Measurements from ENCODE around the gene ESR1. TPM values are rescaled to one million over a fixed set of nuclear protein-coding genes. Genes with fewer than 3 reads are reported as not detected.

Gene ESR1
- total RNA-seq, 2 experiments from 2014 or later = 0.06 TPM; not detected in 1

DNA sequence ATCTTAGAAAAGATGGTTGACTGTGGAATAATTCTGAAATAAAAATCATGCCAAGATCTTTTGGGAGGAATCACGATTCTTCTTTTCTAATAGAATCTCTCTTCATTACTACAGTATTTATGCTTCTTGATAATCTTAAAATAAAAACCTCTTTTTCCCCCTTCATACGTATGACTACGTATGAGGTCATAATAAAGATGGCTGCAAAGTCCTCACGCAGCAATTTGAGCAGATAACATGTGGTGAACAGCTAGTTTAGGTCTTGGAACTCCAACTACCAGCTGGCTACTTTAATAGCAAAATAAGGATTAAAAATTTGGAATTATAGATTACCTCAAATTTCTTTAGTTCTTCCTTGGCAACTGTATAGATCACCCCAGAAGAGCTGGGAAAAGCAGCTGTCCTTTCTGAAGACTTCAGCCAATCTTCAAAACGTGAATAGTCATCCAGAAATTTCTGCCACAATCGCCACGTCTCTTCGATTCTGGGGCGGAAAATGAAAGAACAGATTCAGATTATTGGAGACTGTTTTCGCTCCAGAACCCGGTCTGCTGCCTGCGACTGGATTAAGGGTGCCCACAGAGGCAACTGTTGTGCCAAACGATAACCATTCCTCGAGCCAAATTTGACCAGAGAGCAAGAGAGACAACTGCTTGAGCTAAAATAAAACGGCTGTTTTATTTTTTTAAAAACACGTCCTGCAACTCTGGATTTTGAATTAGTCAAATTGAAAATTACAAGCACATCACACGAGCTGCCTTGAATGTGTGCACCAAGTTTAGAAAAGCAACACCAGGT, 347.3 kb downstream of the ESR1 start:
- Histone ChIP-seq H3K9me2 (ENCODE audit: insufficient read depth, low read length) (no peaks in the 10 kb centered on the region), H3K9me3 (ENCODE audit: low read length) (no peaks in the 10 kb centered on the region), H3K27ac (ENCODE audit: low read depth, low read length, poor library complexity, severe bottlenecking) (no peak overlapping the region), H4K20me1 (ENCODE audit: insufficient read depth, low read length) (no peaks in the 10 kb centered on the region), H3K4me2 (ENCODE audit: low read length) (no peak overlapping the region), H3K4me3 (ENCODE audit: low read depth, low read length, poor library complexity, severe bottlenecking) (no peak overlapping the region), H3K4me1 (ENCODE audit: insufficient read depth, low read length, poor library complexity, severe bottlenecking) (no peaks in the 10 kb centered on the region), H3K36me3 (ENCODE audit: insufficient read depth, low read length) (peaks cover 81% of the 10 kb centered on the region), H2AFZ (ENCODE audit: low read length) (no peak overlapping the region), H3K79me2 (ENCODE audit: insufficient read depth, low read depth, low read length) (no peaks in the 10 kb centered on the region)
- ChIA-PET CTCF (ENCODE audit: unreplicated experiment) (no interaction called here), POLR2A (interaction anchor here (1.0 to 1.1 kb wide), 2 partner anchors 20 to 147 kb away, joined by 3 read pairs; no protein-coding TSS in a partner anchor)
- TF ChIP-seq EZH2phosphoT487 (IDR thresholded peaks at IDR 0.05; ENCODE audit: borderline replicate concordance, low read depth, low read length) = no peak
- TF ChIP-seq, protein P1, sequence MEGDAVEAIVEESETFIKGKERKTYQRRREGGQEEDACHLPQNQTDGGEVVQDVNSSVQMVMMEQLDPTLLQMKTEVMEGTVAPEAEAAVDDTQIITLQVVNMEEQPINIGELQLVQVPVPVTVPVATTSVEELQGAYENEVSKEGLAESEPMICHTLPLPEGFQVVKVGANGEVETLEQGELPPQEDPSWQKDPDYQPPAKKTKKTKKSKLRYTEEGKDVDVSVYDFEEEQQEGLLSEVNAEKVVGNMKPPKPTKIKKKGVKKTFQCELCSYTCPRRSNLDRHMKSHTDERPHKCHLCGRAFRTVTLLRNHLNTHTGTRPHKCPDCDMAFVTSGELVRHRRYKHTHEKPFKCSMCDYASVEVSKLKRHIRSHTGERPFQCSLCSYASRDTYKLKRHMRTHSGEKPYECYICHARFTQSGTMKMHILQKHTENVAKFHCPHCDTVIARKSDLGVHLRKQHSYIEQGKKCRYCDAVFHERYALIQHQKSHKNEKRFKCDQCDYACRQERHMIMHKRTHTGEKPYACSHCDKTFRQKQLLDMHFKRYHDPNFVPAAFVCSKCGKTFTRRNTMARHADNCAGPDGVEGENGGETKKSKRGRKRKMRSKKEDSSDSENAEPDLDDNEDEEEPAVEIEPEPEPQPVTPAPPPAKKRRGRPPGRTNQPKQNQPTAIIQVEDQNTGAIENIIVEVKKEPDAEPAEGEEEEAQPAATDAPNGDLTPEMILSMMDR (conservative IDR thresholded peaks at IDR 0.05; ENCODE audit: low read length) = no peak
- DNase-seq (ENCODE audit: low spot score) = no peak
- intact Hi-C loops (cut with micrococcal nuclease; ENCODE audit: unreplicated experiment) = no loop called here
- no TSS peak for BruUV-seq (replicated peaks)

DNA sequence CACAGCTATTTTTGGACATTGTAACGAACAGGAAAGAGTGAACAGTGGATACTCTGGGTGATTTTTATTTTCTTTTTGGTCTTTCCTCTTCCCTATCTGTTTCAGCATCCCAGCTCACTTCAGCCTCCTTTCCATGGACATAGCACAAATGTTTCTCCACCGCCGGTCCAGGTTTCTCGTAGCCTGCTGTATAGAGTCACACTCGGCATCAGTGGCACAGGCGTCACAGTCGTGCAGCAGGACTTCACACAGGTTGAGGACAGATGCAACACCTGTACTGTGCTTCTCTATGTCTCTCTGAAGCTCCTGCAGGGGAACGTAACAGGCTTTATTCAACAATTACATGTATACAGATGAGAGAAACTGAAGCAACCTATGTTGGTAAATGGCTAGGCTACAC, 348.3 kb downstream of the ESR1 start:
- POLR2A ChIA-PET = interaction anchor here (0.6 to 1.1 kb wide), 3 partner anchors 18 to 1639 kb away, joined by 3 to 4 read pairs (median 3); no protein-coding TSS in a partner anchor

More for the DNA sequence above, 348.3 kb downstream of the ESR1 start:
- H3K4me3 ChIP-seq (ENCODE audit: low read depth, low read length, poor library complexity, severe bottlenecking) = no peak overlapping the region
- no peaks in the 10 kb centered on the region for H3K4me1 ChIP-seq (ENCODE audit: insufficient read depth, low read length, poor library complexity, severe bottlenecking)
- H3K9me2 ChIP-seq (ENCODE audit: insufficient read depth, low read length) = no peaks in the 10 kb centered on the region
- H2AFZ ChIP-seq (ENCODE audit: low read length) = no peak overlapping the region
- no peak for DNase-seq (ENCODE audit: low spot score)
- no peaks in the 10 kb centered on the region for H3K79me2 ChIP-seq (ENCODE audit: insufficient read depth, low read depth, low read length)
- no peak overlapping the region for H3K27ac ChIP-seq (ENCODE audit: low read depth, low read length, poor library complexity, severe bottlenecking)
- H3K9me3 ChIP-seq (ENCODE audit: low read length) = no peaks in the 10 kb centered on the region
- H3K4me2 ChIP-seq (ENCODE audit: low read length) = no peak overlapping the region
- no peaks in the 10 kb centered on the region for H4K20me1 ChIP-seq (ENCODE audit: insufficient read depth, low read length)
- CTCF ChIA-PET (ENCODE audit: unreplicated experiment) = no interaction called here
- H3K36me3 ChIP-seq (ENCODE audit: insufficient read depth, low read length) = peaks cover 74% of the 10 kb centered on the region
- BruUV-seq (replicated peaks) = no TSS peak
- TF ChIP-seq EZH2phosphoT487 (IDR thresholded peaks at IDR 0.05; ENCODE audit: borderline replicate concordance, low read depth, low read length) = no peak
- TF ChIP-seq, protein P1 (conservative IDR thresholded peaks at IDR 0.05; ENCODE audit: low read length) = no peak
- intact Hi-C loops (cut with micrococcal nuclease; ENCODE audit: unreplicated experiment) = no loop called here
